ENCODE results near the gene CUEDC2.
"Not testable (repeated sequence)": the region's sequence is repeated elsewhere in the genome, so short reads cannot be mapped to it uniquely, and the experiment has no call there.

CUEDC2 gene

GRCh38 chr10:102454662-102455487 lies 22.5 kb upstream of the CUEDC2 start:
- not testable (repeated sequence) for DNase-seq (ENCODE audit: low read depth)

GRCh38 chr10:102453502-102453901 lies 21.1 kb upstream of the CUEDC2 start:
- DNase-seq (ENCODE audit: low read depth) = no peak

- DNase-seq (ENCODE audit: low read depth) = peak; percentile 11
Measured at GRCh38 chr10:102452672-102453340, 20.4 kb upstream of the CUEDC2 start.

- DNase-seq (ENCODE audit: low read depth) = no peak
Measured at GRCh38 chr10:102451105-102451969, 19.0 kb upstream of the CUEDC2 start, which contains the start of gene C10orf95. Gene C10orf95 (minus strand): TSS chr10:102451543. CDS start chr10:102451093, 450 bp downstream.

- DNase-seq (ENCODE audit: low read depth) = peak; percentile 77
Measured at GRCh38 chr10:102450374-102451104, 18.2 kb upstream of the CUEDC2 start.

GRCh38 chr10:102450124-102450373 lies 17.7 kb upstream of the CUEDC2 start:
- DNase-seq (ENCODE audit: low read depth) = no peak

GRCh38 chr10:102449321-102450123 lies 17.1 kb upstream of the CUEDC2 start:
- peak; percentile 76 for DNase-seq (ENCODE audit: low read depth)

GRCh38 chr10:102444851-102445250 lies 12.5 kb upstream of the CUEDC2 start:
- DNase-seq (ENCODE audit: low read depth) = no peak

- DNase-seq (ENCODE audit: low read depth) = no peak
Measured at GRCh38 chr10:102438374-102438773, 6.0 kb upstream of the CUEDC2 start.

GRCh38 chr10:102437515-102437914 lies 5.1 kb upstream of the CUEDC2 start:
- DNase-seq (ENCODE audit: low read depth) = no peak

- DNase-seq (ENCODE audit: low read depth) = no peak
Measured at GRCh38 chr10:102436312-102436711, 3.9 kb upstream of the CUEDC2 start.

GRCh38 chr10:102435529-102436233 lies 3.3 kb upstream of the CUEDC2 start:
- DNase-seq (ENCODE audit: low read depth) = no peak

GRCh38 chr10:102435133-102435497 lies 2.7 kb upstream of the CUEDC2 start:
- no peak for DNase-seq (ENCODE audit: low read depth)

- DNase-seq (ENCODE audit: low read depth) = no peak
Measured at GRCh38 chr10:102434394-102435132, 2.2 kb upstream of the CUEDC2 start.

GRCh38 chr10:102433619-102434046 lies 1.3 kb upstream of the CUEDC2 start:
- DNase-seq (ENCODE audit: low read depth) = no peak

GRCh38 chr10:102431452-102432124 lies 786 bp downstream of the CUEDC2 start:
- DNase-seq (ENCODE audit: low read depth) = no peak

- DNase-seq (ENCODE audit: low read depth) = no peak
Measured at GRCh38 chr10:102429468-102429867, 2.9 kb downstream of the CUEDC2 start.

GRCh38 chr10:102426803-102427287 lies 5.5 kb downstream of the CUEDC2 start:
- no peak for DNase-seq (ENCODE audit: low read depth)

GRCh38 chr10:102425444-102425843 lies 6.9 kb downstream of the CUEDC2 start:
- no peak for DNase-seq (ENCODE audit: low read depth)

Measured in activated T-cell treated with anti-CD3 and anti-CD28 coated beads for 1 hour (primary cell).